OCI-LY1 (cell line): ENCODE data around the gene MVP.
"Not testable (repeated sequence)": the region's sequence is repeated elsewhere in the genome, so short reads cannot be mapped to it uniquely, and the experiment has no call there.

Source experiments
- H2AFZ ChIP-seq: fragments of 200-600 bp; sonication (generic), shearing (Covaris generic); 2 replicates; pipeline ENCODE4 v1.6.0; 2014; ENCODE audit warnings: antibody characterized with exemption, mild to moderate bottlenecking, low read length
- H3F3A ChIP-seq: fragments of 200-600 bp; sonication (generic), shearing (Covaris generic); 2 replicates; pipeline ENCODE4 v1.6.0; 2014; ENCODE audit warnings: mild to moderate bottlenecking, antibody characterized with exemption, low read length, moderate library complexity; ENCODE audit not compliant: insufficient read depth
- H3K27ac ChIP-seq: fragments of 200-600 bp; sonication (generic); 2 replicates; pipeline ENCODE4 v1.5.1; 2014; ENCODE audit warnings: low read length, mixed run types, mild to moderate bottlenecking, low read depth; ENCODE audit not compliant: poor library complexity, severe bottlenecking
- H3K27me3 ChIP-seq: fragments of 200-600 bp; sonication (generic); 2 replicates; pipeline ENCODE4 v1.6.0; 2014; ENCODE audit warnings: antibody characterized with exemption, mild to moderate bottlenecking, low read length, moderate library complexity; ENCODE audit not compliant: insufficient read depth
- H3K36me3 ChIP-seq: fragments of 200-600 bp; sonication (generic); 2 replicates; pipeline ENCODE4 v1.6.1; 2014; ENCODE audit warnings: mild to moderate bottlenecking, antibody characterized with exemption, low read length, moderate library complexity, mixed read lengths; ENCODE audit not compliant: insufficient read depth
- H3K4me1 ChIP-seq: fragments of 200-600 bp; sonication (generic); 2 replicates; pipeline ENCODE4 v1.5.1; 2014; ENCODE audit warnings: mild to moderate bottlenecking, low read length, moderate library complexity; ENCODE audit not compliant: insufficient read depth, severe bottlenecking
- H3K4me2 ChIP-seq: fragments of 200-600 bp; sonication (generic), shearing (Covaris generic); 2 replicates; pipeline ENCODE4 v1.6.1; 2014; ENCODE audit warnings: low read length
- H3K4me3 ChIP-seq: fragments of 200-600 bp; sonication (generic); 2 replicates; pipeline ENCODE4 v1.5.1; 2014; ENCODE audit warnings: low read length, low read depth, mild to moderate bottlenecking, mixed read lengths; ENCODE audit not compliant: poor library complexity, severe bottlenecking
- H3K79me2 ChIP-seq: fragments of 200-600 bp; shearing (Covaris generic); 2 replicates; pipeline ENCODE4 v1.6.1; 2016; ENCODE audit warnings: mixed run types, low read length, mixed read lengths; ENCODE audit not compliant: insufficient read depth
- H3K9ac ChIP-seq: fragments of 200-600 bp; sonication (generic), shearing (Covaris generic); 2 replicates; pipeline ENCODE4 v1.6.1; 2014; ENCODE audit warnings: mild to moderate bottlenecking, low read length, mixed read lengths
- H3K9me2 ChIP-seq: fragments of 200-600 bp; sonication (generic), shearing (Covaris generic); 2 replicates; pipeline ENCODE4 v1.6.1; 2014; ENCODE audit warnings: low read depth, mild to moderate bottlenecking, low read length, mixed read lengths
- H3K9me3 ChIP-seq: fragments of 200-600 bp; shearing (Covaris generic); 2 replicates; pipeline ENCODE4 v1.6.1; 2014; ENCODE audit warnings: low read length, mixed read lengths
- H4K20me1 ChIP-seq: fragments of 200-600 bp; sonication (generic), shearing (Covaris generic); 2 replicates; pipeline ENCODE4 v1.6.0; 2016; ENCODE audit warnings: mild to moderate bottlenecking, low read length; ENCODE audit not compliant: insufficient read depth
- EZH2 ChIP-seq: fragments of 200-600 bp; sonication (generic), shearing (Covaris generic); IDR thresholded peaks from 2 replicates; pipeline ENCODE4 v1.8.0; 2017; ENCODE audit warnings: borderline replicate concordance, mixed run types, mild to moderate bottlenecking, antibody characterized with exemption, low read length, moderate library complexity, mixed read lengths
- TF ChIP-seq, protein P1 (sequence below): fragments of 200-600 bp; sonication (generic), shearing (Covaris generic); IDR thresholded peaks from 2 replicates; pipeline ENCODE4 v1.5.1; 2017; ENCODE audit warnings: mild to moderate bottlenecking, antibody characterized with exemption, low read length, moderate library complexity, mixed read lengths

MVP gene

DNA sequence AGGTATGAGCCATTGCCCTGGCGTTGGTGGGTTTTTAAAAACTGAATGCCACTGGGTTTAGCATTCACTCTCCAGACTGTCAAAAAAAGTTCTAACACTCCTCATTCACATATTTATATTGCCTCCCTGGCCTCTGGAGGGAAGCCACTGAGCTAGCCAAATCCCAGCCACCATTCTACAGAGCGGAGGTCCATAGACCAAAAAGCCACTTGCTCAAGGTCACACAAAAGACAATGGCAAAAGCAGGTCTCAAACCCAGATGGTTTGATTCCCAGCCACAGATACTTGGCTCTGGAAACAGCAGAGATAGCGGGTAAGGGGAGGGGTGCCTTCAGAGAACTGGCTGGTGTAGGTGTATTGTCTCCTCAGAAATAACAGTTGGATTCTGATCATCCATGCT, 60.8 kb downstream of the MVP start:
- Histone ChIP-seq H3K79me2 (no peaks in the 10 kb centered on the region), H3K4me2 (no peak overlapping the region), H3F3A (no peaks in the 10 kb centered on the region), H3K4me1 (no peaks in the 10 kb centered on the region), H3K4me3 (no peak overlapping the region), H3K27ac (no peak overlapping the region), H2AFZ (no peak overlapping the region), H3K9me3 (no peaks in the 10 kb centered on the region), H4K20me1 (no peaks in the 10 kb centered on the region), H3K9ac (no peak overlapping the region), H3K36me3 (no peaks in the 10 kb centered on the region), H3K27me3 (no peaks in the 10 kb centered on the region), H3K9me2 (no peaks in the 10 kb centered on the region)
- TF ChIP-seq EZH2 = no peak

DNA sequence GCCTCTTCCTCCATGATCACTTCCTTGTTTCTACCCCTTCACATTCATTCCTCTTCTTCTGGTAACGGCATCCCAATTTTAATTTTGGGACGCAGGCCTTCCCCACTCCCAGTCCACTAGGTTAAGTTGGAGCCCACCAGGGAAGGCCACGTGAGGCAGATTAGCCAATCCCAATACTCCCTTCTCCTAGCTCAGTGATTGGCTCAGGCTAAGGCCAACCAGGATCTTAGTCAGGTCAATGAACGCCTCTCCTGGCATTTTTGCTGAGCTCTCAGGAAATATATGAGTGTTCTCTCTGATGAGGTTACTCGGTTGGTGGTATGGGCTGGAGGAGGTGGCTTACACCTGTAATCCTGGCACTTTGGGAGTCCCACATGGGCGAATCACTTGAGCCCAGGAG, 63.7 kb downstream of the MVP start:
- Histone ChIP-seq H4K20me1 (no peaks in the 10 kb centered on the region), H3K27ac (no peak overlapping the region), H3K27me3 (0 out of 2 replicates have a peak, but pooled peaks cover 7% of the 10 kb centered on the region), H3K9me2 (no peaks in the 10 kb centered on the region), H3K4me2 (no peak overlapping the region), H2AFZ (no peak overlapping the region), H3F3A (no peaks in the 10 kb centered on the region), H3K79me2 (no peaks in the 10 kb centered on the region), H3K9ac (no peak overlapping the region), H3K4me1 (no peaks in the 10 kb centered on the region), H3K36me3 (no peaks in the 10 kb centered on the region), H3K4me3 (no peak overlapping the region), H3K9me3 (no peaks in the 10 kb centered on the region)
- no peak for TF ChIP-seq EZH2
- TF ChIP-seq, protein P1, sequence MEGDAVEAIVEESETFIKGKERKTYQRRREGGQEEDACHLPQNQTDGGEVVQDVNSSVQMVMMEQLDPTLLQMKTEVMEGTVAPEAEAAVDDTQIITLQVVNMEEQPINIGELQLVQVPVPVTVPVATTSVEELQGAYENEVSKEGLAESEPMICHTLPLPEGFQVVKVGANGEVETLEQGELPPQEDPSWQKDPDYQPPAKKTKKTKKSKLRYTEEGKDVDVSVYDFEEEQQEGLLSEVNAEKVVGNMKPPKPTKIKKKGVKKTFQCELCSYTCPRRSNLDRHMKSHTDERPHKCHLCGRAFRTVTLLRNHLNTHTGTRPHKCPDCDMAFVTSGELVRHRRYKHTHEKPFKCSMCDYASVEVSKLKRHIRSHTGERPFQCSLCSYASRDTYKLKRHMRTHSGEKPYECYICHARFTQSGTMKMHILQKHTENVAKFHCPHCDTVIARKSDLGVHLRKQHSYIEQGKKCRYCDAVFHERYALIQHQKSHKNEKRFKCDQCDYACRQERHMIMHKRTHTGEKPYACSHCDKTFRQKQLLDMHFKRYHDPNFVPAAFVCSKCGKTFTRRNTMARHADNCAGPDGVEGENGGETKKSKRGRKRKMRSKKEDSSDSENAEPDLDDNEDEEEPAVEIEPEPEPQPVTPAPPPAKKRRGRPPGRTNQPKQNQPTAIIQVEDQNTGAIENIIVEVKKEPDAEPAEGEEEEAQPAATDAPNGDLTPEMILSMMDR = no peak

DNA sequence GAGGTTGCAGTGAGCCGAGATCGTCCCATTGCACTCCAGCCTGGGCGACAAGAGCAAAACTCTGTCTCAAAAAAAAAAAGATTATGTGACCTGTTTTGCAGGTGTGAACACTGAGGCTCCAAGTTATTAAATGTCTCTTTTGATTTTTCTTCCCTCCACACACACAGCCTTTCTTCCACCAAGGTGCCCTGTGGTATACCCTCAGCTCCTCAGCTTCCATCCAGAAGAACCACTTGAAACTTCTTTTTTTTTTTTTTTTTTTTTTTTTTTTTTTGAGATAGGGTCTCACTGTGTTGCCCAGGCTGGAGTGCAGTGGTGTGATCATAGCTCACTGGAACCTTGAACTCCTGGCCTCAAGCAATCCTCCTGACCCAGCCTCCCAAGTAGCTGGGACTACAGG, 69.1 kb downstream of the MVP start:
- not testable (repeated sequence) for H3K36me3 ChIP-seq, H3K79me2 ChIP-seq, H4K20me1 ChIP-seq, H2AFZ ChIP-seq, H3K9ac ChIP-seq, H3K27me3 ChIP-seq, H3K4me3 ChIP-seq, H3F3A ChIP-seq, H3K9me2 ChIP-seq, H3K9me3 ChIP-seq, H3K27ac ChIP-seq, H3K4me1 ChIP-seq, H3K4me2 ChIP-seq

DNA sequence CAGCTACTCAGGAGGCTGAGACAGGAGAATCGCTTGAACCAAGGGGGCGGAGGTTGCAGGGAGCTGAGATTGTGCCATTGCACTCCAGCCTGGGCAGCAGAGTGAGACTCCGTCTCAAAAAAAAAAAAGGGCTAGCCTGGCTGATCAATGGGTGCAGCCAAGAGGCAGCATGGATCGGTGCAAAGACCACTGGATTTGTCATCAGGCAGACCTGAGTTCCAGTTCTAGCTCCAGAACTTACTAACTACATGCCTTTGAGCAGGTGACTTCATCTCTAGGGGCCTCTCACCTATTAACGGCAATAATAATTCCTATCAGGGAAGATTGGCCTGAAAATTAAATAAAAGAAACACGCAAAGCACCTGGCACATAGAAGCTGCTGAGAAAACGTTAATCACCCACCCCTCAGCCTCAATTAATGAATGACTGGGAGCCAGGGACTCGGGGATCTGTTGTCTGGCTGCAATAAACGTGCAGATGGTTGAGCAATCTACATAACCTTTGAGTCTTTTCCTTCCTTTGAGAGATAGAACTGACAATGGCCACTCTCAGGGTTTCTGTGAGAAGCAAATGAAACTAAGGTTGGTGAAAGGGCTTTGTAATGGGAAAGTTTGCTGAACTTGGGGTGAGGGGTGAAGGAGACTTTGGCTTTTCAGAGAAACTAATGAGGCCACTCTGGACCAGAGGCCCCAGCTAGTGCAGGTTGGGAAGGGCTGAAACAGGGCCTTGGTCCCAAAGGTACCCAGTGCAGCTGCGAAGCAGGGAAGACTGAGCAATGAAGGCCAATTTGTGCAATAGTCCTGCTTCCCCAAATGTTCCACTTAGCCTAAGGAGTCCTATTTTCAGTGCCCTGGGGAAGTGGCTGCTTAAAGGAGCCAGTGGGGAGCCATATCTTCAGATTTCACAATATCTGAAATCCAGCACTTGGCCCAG, 71.5 kb downstream of the MVP start:
- Histone ChIP-seq H3F3A (no peaks in the 10 kb centered on the region), H4K20me1 (no peaks in the 10 kb centered on the region), H3K9me3 (no peaks in the 10 kb centered on the region), H3K4me3 (no peak overlapping the region), H3K4me1 (no peaks in the 10 kb centered on the region), H3K79me2 (no peaks in the 10 kb centered on the region), H3K27ac (no peak overlapping the region), H3K9ac (no peak overlapping the region), H3K9me2 (no peaks in the 10 kb centered on the region), H3K4me2 (no peak overlapping the region), H2AFZ (no peak overlapping the region), H3K36me3 (no peaks in the 10 kb centered on the region), H3K27me3 (peaks cover 7% of the 10 kb centered on the region; the same call in 1 of the 2 replicates)
- TF ChIP-seq EZH2 = no peak
- TF ChIP-seq, protein P1 = no peak
